GM13977 (cell line): ENCODE measurements around the gene TMF1.

Experiments
- DNase-seq: peaks from one replicate; pipeline ENCODE4 v3.0.0; 2012; ENCODE audit warnings: low spot score
- in situ Hi-C: fragments of 300-500 bp; cut with MboI; formaldehyde crosslinking; loops from one replicate; pipeline ENCODE4 v1.12.0; 2022; ENCODE audit warnings: low sequenced_read_pairs, low pct_unique_long_range_greater_than_20kb, mixed read lengths, inconsistent platforms; ENCODE audit not compliant: unreplicated experiment
- TF ChIP-seq, protein P1 (sequence below): IDR thresholded peaks from 2 replicates; pipeline ENCODE4 v1.5.1; 2012; ENCODE audit warnings: mild to moderate bottlenecking, control low read depth; ENCODE audit not compliant: insufficient read depth; ENCODE audit errors: extremely low read depth, missing control alignments

The TMF1 gene

GRCh38 chr3:69092030-69092516 lies 39.9 kb upstream of the TMF1 start:
- DNase-seq: no peak
- TF ChIP-seq, protein P1, sequence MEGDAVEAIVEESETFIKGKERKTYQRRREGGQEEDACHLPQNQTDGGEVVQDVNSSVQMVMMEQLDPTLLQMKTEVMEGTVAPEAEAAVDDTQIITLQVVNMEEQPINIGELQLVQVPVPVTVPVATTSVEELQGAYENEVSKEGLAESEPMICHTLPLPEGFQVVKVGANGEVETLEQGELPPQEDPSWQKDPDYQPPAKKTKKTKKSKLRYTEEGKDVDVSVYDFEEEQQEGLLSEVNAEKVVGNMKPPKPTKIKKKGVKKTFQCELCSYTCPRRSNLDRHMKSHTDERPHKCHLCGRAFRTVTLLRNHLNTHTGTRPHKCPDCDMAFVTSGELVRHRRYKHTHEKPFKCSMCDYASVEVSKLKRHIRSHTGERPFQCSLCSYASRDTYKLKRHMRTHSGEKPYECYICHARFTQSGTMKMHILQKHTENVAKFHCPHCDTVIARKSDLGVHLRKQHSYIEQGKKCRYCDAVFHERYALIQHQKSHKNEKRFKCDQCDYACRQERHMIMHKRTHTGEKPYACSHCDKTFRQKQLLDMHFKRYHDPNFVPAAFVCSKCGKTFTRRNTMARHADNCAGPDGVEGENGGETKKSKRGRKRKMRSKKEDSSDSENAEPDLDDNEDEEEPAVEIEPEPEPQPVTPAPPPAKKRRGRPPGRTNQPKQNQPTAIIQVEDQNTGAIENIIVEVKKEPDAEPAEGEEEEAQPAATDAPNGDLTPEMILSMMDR: no peak
- in situ Hi-C loops: no loop called here

DNA sequence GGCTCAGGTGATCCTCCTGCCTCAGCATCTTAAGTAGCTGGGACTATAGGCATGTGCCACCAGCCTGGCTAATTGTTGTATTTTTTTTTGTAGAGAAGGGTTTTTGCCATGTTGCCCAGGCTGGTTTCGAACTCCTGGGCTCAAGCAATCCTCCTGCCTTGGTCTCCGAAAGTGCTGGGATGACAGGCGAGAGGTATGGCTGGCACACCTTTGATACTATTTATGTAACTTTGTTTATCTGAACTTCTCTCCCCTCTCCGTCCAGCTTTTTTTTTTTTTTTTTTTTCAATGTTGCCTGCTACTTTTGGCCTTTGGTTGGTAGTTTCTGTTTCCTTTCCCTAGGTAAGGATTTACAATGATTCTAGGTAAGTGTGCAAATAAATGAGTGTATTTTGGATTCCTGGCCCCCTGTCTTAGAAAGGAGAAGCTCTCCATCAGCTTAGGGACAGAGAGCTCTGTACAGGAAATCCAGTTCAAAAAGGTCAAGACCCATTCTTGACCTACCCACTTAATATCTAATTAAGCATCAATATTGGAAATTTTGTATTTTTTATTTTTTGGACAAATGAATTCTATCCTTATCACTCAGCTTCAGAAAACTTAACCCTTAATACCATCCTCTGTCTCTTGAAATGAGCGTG lies 39.4 kb upstream of the TMF1 start:
- TF ChIP-seq, protein P1: no peak
- in situ Hi-C loops: no loop called here
- no peak for DNase-seq

DNA sequence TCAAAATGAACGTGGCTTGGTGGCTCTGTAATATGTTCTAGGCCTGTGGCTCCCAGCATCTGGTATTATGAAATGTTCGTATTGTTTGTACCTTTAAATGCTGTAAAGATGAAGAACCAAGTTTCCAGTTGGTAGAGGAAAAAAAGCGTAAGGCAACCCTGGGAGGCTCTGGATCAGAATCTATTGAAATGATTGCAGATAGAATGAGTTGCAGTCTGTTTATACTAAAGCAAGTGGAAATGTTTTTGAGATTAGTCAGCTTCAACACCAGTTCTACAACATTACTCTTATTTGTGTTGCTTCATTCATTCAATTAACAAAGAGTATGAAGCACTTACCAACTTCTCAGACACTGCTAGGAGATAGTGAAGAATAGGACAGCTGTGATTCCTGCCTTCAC lies 37.9 kb upstream of the TMF1 start:
- TF ChIP-seq, protein P1: no peak
- no peak for DNase-seq
- in situ Hi-C loops: no loop called here

DNA sequence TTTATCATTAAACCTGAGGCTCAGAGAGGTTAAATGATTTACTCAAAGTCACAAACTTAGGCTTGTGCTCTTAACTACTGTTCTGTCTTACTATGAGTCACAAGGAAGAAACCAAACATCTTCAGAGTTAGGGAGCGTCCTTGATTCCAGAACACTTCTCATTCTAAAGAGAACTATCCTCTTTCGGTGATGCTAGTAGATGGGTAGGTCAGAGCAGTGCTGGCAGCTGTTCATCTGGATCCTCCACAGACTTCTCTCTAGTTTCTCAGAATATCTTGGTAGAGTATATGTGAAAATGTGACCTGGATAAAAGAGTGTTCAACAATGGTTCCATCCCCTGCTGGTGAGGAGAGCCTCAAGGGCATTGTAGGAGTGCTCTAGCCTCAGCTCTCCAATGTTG lies 35.9 kb upstream of the TMF1 start:
- TF ChIP-seq, protein P1: no peak
- in situ Hi-C loops: no loop called here
- no peak for DNase-seq

DNA sequence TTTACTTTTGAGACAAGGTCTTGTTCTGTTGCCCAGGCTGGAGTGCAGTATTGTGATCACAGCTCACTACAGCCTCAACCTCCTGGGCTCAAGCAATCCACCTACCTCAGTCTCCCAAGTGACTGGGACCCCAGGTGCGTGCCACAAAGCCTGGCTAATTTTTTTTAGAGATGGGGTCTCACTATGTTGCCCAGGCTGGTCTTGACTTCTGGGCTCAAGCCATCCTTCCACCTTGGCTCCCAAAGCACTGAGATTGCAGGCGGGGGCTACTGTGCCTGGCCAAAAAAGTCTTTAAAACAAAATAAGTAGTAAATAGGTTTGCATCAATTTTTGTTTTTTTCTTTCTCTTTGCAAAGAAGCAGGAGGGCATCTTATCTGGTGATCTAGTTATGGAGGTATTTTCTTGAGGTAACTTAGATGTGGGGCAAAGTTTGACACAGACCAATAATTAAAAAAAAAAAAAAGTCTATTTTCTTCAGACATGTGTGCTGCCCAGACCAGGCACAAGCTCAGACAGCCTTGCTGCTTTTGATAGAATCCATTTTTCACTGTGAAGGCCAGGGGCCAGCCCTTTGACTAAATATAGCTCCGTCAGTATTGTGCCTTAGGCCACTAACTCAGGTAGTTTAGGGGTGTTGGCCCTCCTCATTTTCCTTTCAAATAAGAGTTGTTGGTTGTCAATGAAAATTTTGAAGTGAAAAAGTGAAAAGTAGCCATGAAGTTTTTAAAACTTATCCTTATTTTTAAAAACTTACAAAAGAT lies 35.1 kb upstream of the TMF1 start:
- DNase-seq: no peak
- TF ChIP-seq, protein P1: no peak
- in situ Hi-C loops: no loop called here

DNA sequence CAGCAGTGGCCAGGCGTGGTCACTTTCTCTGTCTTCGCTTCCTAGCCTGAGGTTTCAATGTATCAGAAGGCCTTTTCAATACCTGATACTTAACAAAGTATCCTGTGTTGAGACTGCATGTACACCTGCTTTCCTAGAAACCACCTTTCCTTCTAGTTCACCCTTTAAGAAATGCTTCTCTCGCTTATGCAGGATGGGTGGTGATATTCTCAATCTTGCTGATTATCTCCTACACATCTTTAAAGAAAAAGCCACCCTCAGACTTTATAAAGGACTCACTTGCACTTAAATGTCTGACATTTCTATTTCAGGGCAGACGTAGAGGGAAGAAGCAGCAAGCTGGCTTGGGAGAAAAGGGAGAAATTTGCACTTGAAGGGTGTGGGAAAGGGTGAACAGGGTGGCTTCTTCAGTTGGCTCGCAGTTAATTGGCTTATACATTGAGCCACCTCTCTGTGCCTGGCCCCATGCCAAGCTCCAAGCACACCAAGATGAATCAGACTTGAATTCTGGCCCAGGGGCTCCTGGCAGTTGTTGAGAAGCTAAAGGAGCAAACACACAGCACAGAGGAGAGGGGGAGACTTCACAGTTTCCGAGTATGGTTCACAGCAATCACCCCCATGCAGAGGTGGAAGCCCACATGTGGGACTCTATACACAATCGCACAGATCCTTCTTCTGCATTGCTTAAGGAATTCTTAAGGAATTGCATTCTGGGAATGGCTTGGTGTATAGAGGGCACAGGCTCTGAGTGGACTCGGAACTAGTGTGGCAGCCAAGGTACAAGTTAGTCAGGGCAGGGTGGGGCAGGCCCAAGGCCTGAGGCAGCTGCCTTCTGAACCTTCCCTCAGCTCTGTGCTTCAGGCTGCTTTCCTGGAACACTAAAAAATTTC lies 33.9 kb upstream of the TMF1 start:
- in situ Hi-C loops: no loop called here

More for the DNA sequence above, 33.9 kb upstream of the TMF1 start:
- TF ChIP-seq, protein P1: no peak
- no peak for DNase-seq
